Neural cell (in vitro differentiated cells): ENCODE measurements around the gene CNTNAP2. TPM values are rescaled to one million over a fixed set of nuclear protein-coding genes. Genes with fewer than 3 reads are reported as not detected.
"Not testable (repeated sequence)": the region's sequence is repeated elsewhere in the genome, so short reads cannot be mapped to it uniquely, and the experiment has no call there.

ENCODE experiments used
- H2AFZ ChIP-seq: fragments of 200-600, 300-800 bp; sonication (generic), shearing (Covaris generic); 2 replicates; pipeline ENCODE4 v1.6.0; 2014; ENCODE audit warnings: low read depth, mild to moderate bottlenecking, antibody characterized with exemption, low read length, moderate library complexity
- H3F3A ChIP-seq: fragments of 200-600 bp; shearing (Covaris generic); 2 replicates; pipeline ENCODE4 v1.6.1; 2016; ENCODE audit warnings: mild to moderate bottlenecking, moderate library complexity, mixed read lengths, antibody characterized with exemption, low read length; ENCODE audit not compliant: insufficient read depth, poor library complexity, severe bottlenecking
- H3K27ac ChIP-seq: fragments of 200-600, 300-800 bp; sonication (generic), shearing (Covaris generic); 2 replicates; pipeline ENCODE4 v1.5.1; 2014; ENCODE audit warnings: mild to moderate bottlenecking, low read length, moderate library complexity
- H3K27me3 ChIP-seq: fragments of 300-800, 200-600 bp; sonication (generic), shearing (Covaris generic); 2 replicates; pipeline ENCODE4 v1.6.0; 2014; ENCODE audit warnings: mild to moderate bottlenecking, low read depth, low read length, moderate library complexity; ENCODE audit not compliant: insufficient read depth
- H3K36me3 ChIP-seq: fragments of 300-800, 200-600 bp; sonication (generic), shearing (Covaris generic); 2 replicates; pipeline ENCODE4 v1.5.1; 2014; ENCODE audit warnings: mild to moderate bottlenecking, antibody characterized with exemption, low read length, moderate library complexity; ENCODE audit not compliant: insufficient read depth
- H3K4me2 ChIP-seq: fragments of 300-800, 200-600 bp; sonication (generic), shearing (Covaris generic); 2 replicates; pipeline ENCODE4 v1.6.0; 2014; ENCODE audit warnings: mild to moderate bottlenecking, low read length
- H3K4me3 ChIP-seq: fragments of 300-800, 200-600 bp; sonication (generic), shearing (Covaris generic); 2 replicates; pipeline ENCODE4 v1.5.1; 2014; ENCODE audit warnings: mild to moderate bottlenecking, low read length, moderate library complexity
- H3K79me2 ChIP-seq: fragments of 200-600 bp; shearing (Covaris generic); replicated peaks from 2 replicates; pipeline ENCODE4 v1.6.0; 2014; ENCODE audit warnings: mild to moderate bottlenecking, low read length, moderate library complexity; ENCODE audit not compliant: insufficient read depth
- H3K9ac ChIP-seq: fragments of 300-800, 200-600 bp; sonication (generic), shearing (Covaris generic); 2 replicates; pipeline ENCODE4 v1.6.1; 2016; ENCODE audit warnings: mild to moderate bottlenecking, low read length, mixed read lengths
- H3K9me2 ChIP-seq: fragments of 200-600 bp; shearing (Covaris generic); 2 replicates; pipeline ENCODE4 v1.6.1; 2016; ENCODE audit warnings: mild to moderate bottlenecking, low read length, mixed read lengths; ENCODE audit not compliant: insufficient read depth
- H3K9me3 ChIP-seq: fragments of 200-600, 300-800 bp; sonication (generic), shearing (Covaris generic); 2 replicates; pipeline ENCODE4 v1.6.1; 2016; ENCODE audit warnings: mild to moderate bottlenecking, mixed run types, low read length, moderate library complexity, mixed read lengths
- H4K20me1 ChIP-seq: fragments of 200-600 bp; shearing (Covaris generic); 2 replicates; pipeline ENCODE4 v1.6.1; 2016; ENCODE audit warnings: mild to moderate bottlenecking, mixed run types; ENCODE audit not compliant: insufficient read depth
- CTCF ChIP-seq: fragments of 450-650 bp; IDR thresholded peaks from 2 replicates; pipeline ENCODE4 v1.5.1; 2014; ENCODE audit warnings: antibody characterized with exemption, mild to moderate bottlenecking, moderate library complexity; ENCODE audit not compliant: poor library complexity, severe bottlenecking
- EP300 ChIP-seq: fragments of 450-650 bp; conservative IDR thresholded peaks from 2 replicates; pipeline ENCODE4 v1.6.1; 2014; ENCODE audit warnings: antibody characterized with exemption, mild to moderate bottlenecking, moderate library complexity; ENCODE audit not compliant: poor library complexity, severe bottlenecking
- EZH2 ChIP-seq: fragments of 200-600, 300-800 bp; shearing (Covaris generic), sonication (generic); IDR thresholded peaks from 2 replicates; pipeline ENCODE4 v1.6.1; 2014; ENCODE audit warnings: antibody characterized with exemption, low read length, borderline replicate concordance, mild to moderate bottlenecking; ENCODE audit not compliant: insufficient read depth, poor library complexity, severe bottlenecking
- MXI1 ChIP-seq: fragments of 450-650 bp; conservative IDR thresholded peaks from 2 replicates; pipeline ENCODE4 v1.6.1; 2014; ENCODE audit warnings: antibody characterized with exemption, mild to moderate bottlenecking; ENCODE audit not compliant: poor library complexity, severe bottlenecking
- POLR2AphosphoS5 ChIP-seq: IDR thresholded peaks from 2 replicates; pipeline ENCODE4 v1.6.1; 2012
- RAD21 ChIP-seq: fragments of 450-650 bp; conservative IDR thresholded peaks from 2 replicates; pipeline ENCODE4 v1.6.1; 2014; ENCODE audit warnings: antibody characterized with exemption, mild to moderate bottlenecking, moderate library complexity
- REST ChIP-seq: IDR thresholded peaks from 2 replicates; pipeline ENCODE4 v1.6.1; 2012; ENCODE audit warnings: borderline replicate concordance
- SMC3 ChIP-seq: fragments of 450-650 bp; conservative IDR thresholded peaks from 2 replicates; pipeline ENCODE4 v1.6.1; 2014; ENCODE audit warnings: antibody characterized with exemption, mild to moderate bottlenecking, moderate library complexity; ENCODE audit not compliant: poor library complexity
- TAF1 ChIP-seq: IDR thresholded peaks from 2 replicates; pipeline ENCODE4 v1.6.1; 2012; ENCODE audit warnings: low read depth
- polyA plus RNA-seq: library from polyadenylated mRNA; depleted of rRNA; stranded (reverse); fragments of >200 nt; gene quantifications from 2 replicates; pipeline ENCODE4 v1.2.3, GENCODE V29; 2014

CNTNAP2 gene
- polyA plus RNA-seq, 1 donor from 2014 or later, result 276 TPM

GRCh38 chr7:147598687-147599086 is 1482.1 kb downstream of the CNTNAP2 start:
- H3K9ac ChIP-seq, H3K27me3 ChIP-seq, H3K79me2 ChIP-seq, H3K27ac ChIP-seq, H4K20me1 ChIP-seq, H2AFZ ChIP-seq, H3K9me2 ChIP-seq, H3K9me3 ChIP-seq, H3F3A ChIP-seq, H3K4me2 ChIP-seq, H3K36me3 ChIP-seq, H3K4me3 ChIP-seq: not testable (repeated sequence)
- peak; percentile 15 for TF ChIP-seq CTCF

- Histone ChIP-seq H3K79me2 (no peaks in the 10 kb centered on the region), H3K27me3 (no peaks in the 10 kb centered on the region), H3F3A (no peaks in the 10 kb centered on the region), H3K9me3 (no peaks in the 10 kb centered on the region), H2AFZ (no peak overlapping the region), H3K4me3 (no peak overlapping the region), H3K4me2 (no peak overlapping the region), H3K9me2 (no peaks in the 10 kb centered on the region), H3K9ac (no peak overlapping the region), H4K20me1 (no peaks in the 10 kb centered on the region), H3K36me3 (no peaks in the 10 kb centered on the region), H3K27ac (no peak overlapping the region)
- no peak for TF ChIP-seq SMC3
- no peak for TF ChIP-seq REST
Observed at GRCh38 chr7:147605323-147605722, 1488.7 kb downstream of the CNTNAP2 start.

DNA sequence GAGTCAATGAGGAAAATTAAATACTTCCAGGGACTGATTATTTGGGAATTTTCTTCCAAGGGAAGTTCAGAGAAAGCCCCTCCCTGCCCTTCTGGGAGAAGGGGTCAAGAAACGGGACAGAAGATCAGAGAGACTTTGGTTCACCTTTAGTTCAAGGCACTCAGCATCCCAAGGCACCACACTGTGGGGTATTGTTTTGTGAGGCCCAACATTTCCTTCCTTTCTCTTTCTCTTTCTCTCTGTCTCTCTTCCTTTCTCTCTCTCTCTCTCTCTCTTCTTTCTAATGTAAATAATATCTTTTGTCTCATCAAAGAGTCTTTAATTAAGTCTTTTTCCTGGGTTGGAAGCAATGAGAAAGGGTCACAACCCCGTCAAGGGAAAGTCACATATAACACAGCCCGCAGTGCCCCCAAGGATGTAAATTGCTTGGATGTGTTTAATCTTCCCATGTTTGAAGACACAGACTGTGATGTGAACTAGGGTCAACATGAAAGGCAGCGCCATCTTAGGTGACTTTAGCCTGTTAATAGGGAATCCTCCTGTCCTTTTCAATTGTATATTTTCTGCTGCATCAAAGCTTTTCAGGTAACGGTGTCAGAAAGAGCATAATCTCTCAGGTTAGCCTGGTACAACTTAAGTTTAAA is 1490.7 kb downstream of the CNTNAP2 start:
- Histone ChIP-seq H3K27me3 (no peaks in the 10 kb centered on the region), H3K4me2 (no peak overlapping the region), H2AFZ (no peak overlapping the region), H3K4me3 (no peak overlapping the region), H3K79me2 (no peaks in the 10 kb centered on the region), H4K20me1 (no peaks in the 10 kb centered on the region), H3K36me3 (no peaks in the 10 kb centered on the region), H3K9ac (no peak overlapping the region), H3K9me2 (no peaks in the 10 kb centered on the region), H3F3A (no peaks in the 10 kb centered on the region), H3K27ac (no peak overlapping the region), H3K9me3 (no peaks in the 10 kb centered on the region)
- no peak for TF ChIP-seq EP300
- TF ChIP-seq RAD21, result no peak
- no peak for TF ChIP-seq CTCF
- no peak for TF ChIP-seq POLR2AphosphoS5
- no peak for TF ChIP-seq EZH2
- no peak for TF ChIP-seq MXI1
- no peak for TF ChIP-seq TAF1
- no peak for TF ChIP-seq SMC3
- no peak for TF ChIP-seq REST
